ENCODE measurements around the gene ECSCR. TPM values are rescaled to one million over a fixed set of nuclear protein-coding genes. Genes with fewer than 3 reads are reported as not detected.

Gene ECSCR
- total RNA-seq, 1 experiment from 2014 or later = 0.53 TPM

DNA sequence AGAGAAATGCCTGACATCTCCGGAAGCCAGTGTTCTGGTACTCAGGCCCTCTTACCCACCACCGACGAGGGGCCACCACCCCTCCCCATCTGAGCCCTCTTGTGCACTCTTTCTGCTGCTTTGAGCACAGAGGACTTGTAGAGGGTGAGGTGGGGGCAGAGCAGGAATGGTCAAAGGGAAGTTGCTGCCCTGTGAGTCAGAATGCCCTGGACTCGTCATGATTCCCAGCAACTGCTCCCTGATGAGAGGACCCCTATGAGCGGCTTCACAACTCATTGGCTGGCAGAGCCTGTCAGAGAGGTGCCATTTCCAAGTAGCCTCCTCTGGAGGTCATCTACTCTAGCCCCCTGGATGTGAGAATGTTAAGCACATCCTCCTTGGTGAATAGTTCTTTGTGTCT, 845 bp downstream of the ECSCR start:
- no peak overlapping the region for H3K4me3 ChIP-seq
- no peaks in the 10 kb centered on the region for H3K9me3 ChIP-seq (replicated peaks)
- DNase-seq (ENCODE audit: low read depth in 1 of 2, low spot score in 2 of 2) = peak in 1 of 2 experiments; percentile 66
- H3K27me3 ChIP-seq (replicated peaks) = no peaks in the 10 kb centered on the region; the same call in 1 of the 2 replicates
- H3K27ac ChIP-seq = peak overlapping the region; percentile 22; the same call in 1 of the 2 replicates
- peaks cover 30% of the 10 kb centered on the region for H3K4me1 ChIP-seq (replicated peaks)
- no peaks in the 10 kb centered on the region for H3K36me3 ChIP-seq

- no peaks in the 10 kb centered on the region for H3K36me3 ChIP-seq
- no peaks in the 10 kb centered on the region; the same call in 1 of the 2 replicates for H3K27me3 ChIP-seq (replicated peaks)
- H3K4me1 ChIP-seq (replicated peaks) = peaks cover 30% of the 10 kb centered on the region
- H3K4me3 ChIP-seq = no peak overlapping the region
- H3K27ac ChIP-seq = no peak overlapping the region
- H3K9me3 ChIP-seq (replicated peaks) = no peaks in the 10 kb centered on the region
- DNase-seq (ENCODE audit: low read depth in 1 of 2, low spot score in 2 of 2) = no peak
Measured at GRCh38 chr5:139461176-139461575, 1.4 kb downstream of the ECSCR start.

- no peak for DNase-seq (ENCODE audit: low read depth in 1 of 2, low spot score in 2 of 2)
- H3K27ac ChIP-seq = no peak overlapping the region
Measured at GRCh38 chr5:139460455-139460854, 2.1 kb downstream of the ECSCR start.

DNA sequence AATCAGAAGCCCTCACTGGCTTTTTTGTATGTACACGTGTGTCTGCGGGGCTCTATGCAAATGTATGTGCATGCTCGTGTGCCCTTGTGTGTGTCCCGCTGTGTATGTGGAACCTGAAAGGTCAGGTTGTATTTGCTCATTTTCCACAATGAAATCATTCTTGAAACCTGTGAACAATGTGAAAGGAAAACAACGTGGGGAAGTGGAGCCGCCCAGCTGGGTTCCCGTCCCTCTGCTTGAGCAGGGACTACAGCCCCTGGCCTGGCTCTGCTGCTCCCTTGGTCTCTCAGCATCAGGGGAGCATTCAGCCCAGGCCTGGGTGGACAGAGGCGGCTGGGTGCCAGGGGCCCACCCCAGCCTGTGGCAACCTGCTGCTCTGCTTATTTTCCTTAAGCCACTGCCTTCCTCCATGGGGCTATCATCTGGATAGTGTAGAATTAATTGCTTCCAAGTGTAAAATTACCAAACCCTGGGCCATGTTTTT, 3.0 kb downstream of the ECSCR start:
- H3K36me3 ChIP-seq = no peaks in the 10 kb centered on the region
- H3K27me3 ChIP-seq (replicated peaks) = no peaks in the 10 kb centered on the region
- no peak overlapping the region for H3K4me3 ChIP-seq
- H3K4me1 ChIP-seq (replicated peaks) = peaks cover 30% of the 10 kb centered on the region
- no peak overlapping the region for H3K27ac ChIP-seq
- no peaks in the 10 kb centered on the region for H3K9me3 ChIP-seq (replicated peaks)
- no peak for DNase-seq (ENCODE audit: low read depth in 1 of 2, low spot score in 2 of 2)

More at GRCh38 chr5:139460455-139460854, 2.1 kb downstream of the ECSCR start:
- H3K27me3 ChIP-seq (replicated peaks) = no peaks in the 10 kb centered on the region; the same call in 1 of the 2 replicates
- no peaks in the 10 kb centered on the region for H3K36me3 ChIP-seq
- no peaks in the 10 kb centered on the region for H3K9me3 ChIP-seq (replicated peaks)
- peaks cover 30% of the 10 kb centered on the region for H3K4me1 ChIP-seq (replicated peaks)
- H3K4me3 ChIP-seq = no peak overlapping the region

- Histone ChIP-seq H3K9me3 (replicated peaks) (no peaks in the 10 kb centered on the region), H3K4me3 (no peak overlapping the region), H3K27ac (no peak overlapping the region), H3K4me1 (replicated peaks) (peaks cover 30% of the 10 kb centered on the region), H3K36me3 (no peaks in the 10 kb centered on the region), H3K27me3 (replicated peaks) (no peaks in the 10 kb centered on the region)
- no peak for DNase-seq (ENCODE audit: low read depth in 1 of 2, low spot score in 2 of 2)
Measured at GRCh38 chr5:139458580-139459407, 3.7 kb downstream of the ECSCR start.

DNA sequence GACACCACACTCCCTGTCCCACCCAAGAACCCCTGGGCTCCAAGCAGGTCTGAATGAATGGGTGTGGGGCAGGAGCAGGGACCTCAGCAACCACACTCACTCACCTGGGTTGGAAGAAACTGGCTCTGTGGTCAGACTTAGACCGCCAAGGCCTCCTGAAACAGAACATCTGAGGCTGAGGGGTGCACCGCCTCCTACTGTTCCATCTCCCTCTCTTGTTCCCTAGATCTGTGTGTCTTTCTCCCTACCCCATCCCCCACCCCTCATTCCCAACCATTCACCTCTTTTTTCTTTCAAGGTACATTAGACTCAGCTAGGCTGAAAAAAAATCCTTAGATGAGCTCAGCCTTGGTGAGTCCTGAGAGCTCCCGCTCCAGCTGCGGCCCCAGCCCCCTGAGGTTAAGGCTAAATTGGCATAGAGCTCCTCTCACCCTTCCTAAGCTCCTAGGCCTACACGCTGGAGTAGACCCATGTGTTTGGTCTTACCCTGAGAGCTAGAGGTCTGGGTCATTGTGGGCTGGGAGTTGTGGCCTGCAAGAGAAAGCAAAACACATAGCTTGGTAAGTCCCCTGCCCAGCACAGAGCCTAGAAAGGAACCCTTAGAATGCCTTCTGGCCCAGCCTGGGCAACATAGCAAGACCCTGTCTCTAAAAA, 4.8 kb downstream of the ECSCR start:
- H3K27ac ChIP-seq = no peak overlapping the region
- no peaks in the 10 kb centered on the region for H3K27me3 ChIP-seq (replicated peaks)
- H3K4me3 ChIP-seq = no peak overlapping the region
- H3K36me3 ChIP-seq = no peaks in the 10 kb centered on the region
- DNase-seq (ENCODE audit: low read depth in 1 of 2, low spot score in 2 of 2) = no peak
- H3K9me3 ChIP-seq (replicated peaks) = no peaks in the 10 kb centered on the region
- peaks cover 29% of the 10 kb centered on the region for H3K4me1 ChIP-seq (replicated peaks)

GRCh38 chr5:139457241-139457640, 5.3 kb downstream of the ECSCR start:
- no peak for DNase-seq (ENCODE audit: low read depth in 1 of 2, low spot score in 2 of 2)
- H3K27me3 ChIP-seq (replicated peaks) = no peaks in the 10 kb centered on the region
- peaks cover 25% of the 10 kb centered on the region for H3K4me1 ChIP-seq (replicated peaks)
- H3K9me3 ChIP-seq (replicated peaks) = no peaks in the 10 kb centered on the region
- no peaks in the 10 kb centered on the region for H3K36me3 ChIP-seq
- H3K27ac ChIP-seq = no peak overlapping the region
- no peak overlapping the region for H3K4me3 ChIP-seq

- H3K4me1 ChIP-seq (replicated peaks) = peaks cover 20% of the 10 kb centered on the region
- no peaks in the 10 kb centered on the region for H3K36me3 ChIP-seq
- no peak for DNase-seq (ENCODE audit: low read depth in 1 of 2, low spot score in 2 of 2)
- no peaks in the 10 kb centered on the region for H3K9me3 ChIP-seq (replicated peaks)
- H3K27me3 ChIP-seq (replicated peaks) = no peaks in the 10 kb centered on the region
- no peak overlapping the region for H3K4me3 ChIP-seq
- no peak overlapping the region for H3K27ac ChIP-seq
Measured at GRCh38 chr5:139456776-139457175, 5.8 kb downstream of the ECSCR start.

GRCh38 chr5:139454568-139455290, 7.8 kb downstream of the ECSCR start:
- Histone ChIP-seq H3K27me3 (replicated peaks) (no peaks in the 10 kb centered on the region), H3K27ac (no peak overlapping the region), H3K4me3 (no peak overlapping the region), H3K9me3 (replicated peaks) (no peaks in the 10 kb centered on the region), H3K36me3 (no peaks in the 10 kb centered on the region), H3K4me1 (replicated peaks) (peaks cover 11% of the 10 kb centered on the region)
- no peak for DNase-seq (ENCODE audit: low read depth in 1 of 2, low spot score in 2 of 2)

DNA sequence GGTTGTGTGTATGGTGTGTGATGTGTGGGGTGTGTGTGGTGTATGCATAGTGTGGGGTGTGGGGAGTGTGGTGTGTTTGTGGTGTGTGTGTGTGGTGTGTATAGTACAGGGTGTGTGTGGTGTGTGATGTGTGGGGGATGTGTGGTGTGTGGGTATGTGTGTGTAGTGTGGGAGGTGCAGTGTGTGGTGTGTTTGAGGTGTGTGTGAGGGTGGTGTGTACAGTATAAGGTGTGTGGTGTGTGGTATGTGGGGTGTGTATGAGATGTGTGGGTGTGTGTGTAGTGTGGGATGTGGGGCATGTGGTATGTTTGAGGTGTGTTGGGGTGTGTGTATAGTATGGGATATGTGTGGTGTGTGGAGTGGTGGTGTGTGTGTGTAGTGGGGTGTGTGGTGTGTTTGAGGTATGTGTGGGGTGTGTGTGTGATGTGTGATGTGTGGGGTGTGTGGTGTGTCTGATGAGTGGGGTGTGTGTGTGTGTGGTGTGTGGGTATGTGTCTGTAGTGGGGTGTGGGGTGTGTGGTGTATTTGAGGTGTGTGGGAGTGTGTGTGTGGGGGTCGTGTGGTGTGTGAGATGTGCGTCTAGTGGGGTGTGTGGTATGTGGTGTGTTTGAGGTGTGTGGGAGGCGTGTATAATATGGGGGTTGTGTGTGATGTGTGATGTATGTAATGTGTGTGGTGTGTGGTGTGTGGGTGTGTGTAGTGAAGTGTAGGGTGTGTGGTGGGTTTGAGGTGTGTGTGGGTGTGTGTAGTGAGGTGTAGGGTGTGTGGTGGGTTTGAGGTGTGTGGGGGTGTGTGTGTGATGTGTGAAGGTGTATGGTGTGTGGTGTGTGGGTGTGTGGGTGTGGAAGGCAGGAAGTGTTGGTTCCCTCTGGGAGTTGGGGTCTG, 8.6 kb downstream of the ECSCR start:
- H3K36me3 ChIP-seq = no peaks in the 10 kb centered on the region
- H3K27ac ChIP-seq = no peak overlapping the region
- H3K9me3 ChIP-seq (replicated peaks) = no peaks in the 10 kb centered on the region
- no peaks in the 10 kb centered on the region for H3K27me3 ChIP-seq (replicated peaks)
- peaks cover 4% of the 10 kb centered on the region for H3K4me1 ChIP-seq (replicated peaks)
- no peak overlapping the region for H3K4me3 ChIP-seq
- DNase-seq (ENCODE audit: low read depth in 1 of 2, low spot score in 2 of 2) = no peak

DNA sequence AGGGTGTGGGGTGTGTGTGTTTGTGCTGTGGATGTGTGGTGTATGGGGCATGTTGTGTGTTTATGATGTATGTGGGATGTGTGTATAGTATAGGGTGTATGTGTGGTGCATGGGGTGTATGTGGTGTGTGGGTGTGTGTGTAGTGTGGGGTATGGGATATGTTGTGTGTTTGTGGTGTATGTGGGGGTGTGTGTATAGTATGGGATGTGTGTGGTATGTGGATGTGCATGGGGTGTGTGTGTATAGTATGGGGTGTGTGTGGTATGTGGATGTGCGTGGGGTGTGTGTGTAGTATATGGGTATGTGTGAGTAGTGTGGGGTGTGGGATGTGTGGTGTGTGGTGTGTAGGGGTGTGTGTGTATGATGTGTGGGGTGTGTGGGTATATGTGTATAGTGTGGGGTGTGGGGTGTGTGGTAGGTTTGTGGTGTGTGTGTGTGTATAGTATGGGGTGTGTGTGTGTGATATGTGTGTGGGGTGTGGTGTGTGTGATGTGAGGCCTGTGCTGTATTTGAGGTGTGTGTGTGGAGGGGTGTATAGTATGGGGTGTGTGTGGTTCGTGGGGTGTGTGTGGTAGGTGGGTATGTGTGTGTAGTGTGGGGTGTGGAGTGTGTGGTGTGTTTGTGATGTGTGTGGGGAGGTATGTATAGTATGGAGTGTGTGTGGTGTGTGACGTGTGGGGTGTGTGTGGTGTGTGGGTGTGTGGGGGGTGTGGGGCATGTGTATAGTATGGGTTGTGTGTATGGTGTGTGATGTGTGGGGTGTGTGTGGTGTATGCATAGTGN, 10.5 kb downstream of the ECSCR start:
- Histone ChIP-seq H3K4me3 (no peak overlapping the region), H3K27ac (no peak overlapping the region), H3K9me3 (replicated peaks) (no peaks in the 10 kb centered on the region), H3K27me3 (replicated peaks) (no peaks in the 10 kb centered on the region), H3K36me3 (no peaks in the 10 kb centered on the region), H3K4me1 (replicated peaks) (peaks cover 6% of the 10 kb centered on the region)
- DNase-seq (ENCODE audit: low read depth in 1 of 2, low spot score in 2 of 2) = no peak

GRCh38 chr5:139451176-139451575, 11.4 kb downstream of the ECSCR start:
- H3K27ac ChIP-seq = no peak overlapping the region
- no peak for DNase-seq (ENCODE audit: low read depth in 1 of 2, low spot score in 2 of 2)
- no peak overlapping the region for H3K4me3 ChIP-seq
- H3K9me3 ChIP-seq (replicated peaks) = no peaks in the 10 kb centered on the region
- H3K27me3 ChIP-seq (replicated peaks) = no peaks in the 10 kb centered on the region
- no peaks in the 10 kb centered on the region for H3K36me3 ChIP-seq
- peaks cover 7% of the 10 kb centered on the region for H3K4me1 ChIP-seq (replicated peaks)
